Peyer's patch (tissue), 4 donors: ENCODE results near the gene MCEE. TPM values are rescaled to one million over a fixed set of nuclear protein-coding genes. Genes with fewer than 3 reads are reported as not detected.

ENCODE experiments used
- DNase-seq, 3 donors: peaks; one replicate each; pipeline ENCODE4 v3.0.0-alpha.2; 2017 to 2019
- H3K27ac ChIP-seq, 4 donors: fragments of 200-600 bp; sonication (generic); one replicate each; pipeline ENCODE4 v1.5.1; 2016 to 2019
- H3K27me3 ChIP-seq, 2 donors: fragments of 200-600 bp; sonication (generic); one replicate each; pipeline ENCODE4 v1.5.1; 2019
- H3K36me3 ChIP-seq, 3 donors: fragments of 200-600 bp; sonication (generic); one replicate each; pipeline ENCODE4 v1.5.1; 2016 to 2019
- H3K4me1 ChIP-seq, 4 donors: fragments of 200-600 bp; sonication (generic); one replicate each; pipeline ENCODE4 v1.5.1; 2016 to 2019
- H3K4me3 ChIP-seq, 4 donors: fragments of 200-600 bp; sonication (generic); 1 replicate in 3 of 4; 2 replicates in 1 of 4; pipeline ENCODE4 v1.5.1; 2016 to 2019; ENCODE audit warnings: mild to moderate bottlenecking in 1 of 4
- H3K9me3 ChIP-seq, 4 donors: fragments of 200-600 bp; sonication (generic); one replicate each; pipeline ENCODE4 v1.5.1; 2016 to 2019; ENCODE audit warnings: mild to moderate bottlenecking in 1 of 4
- CTCF ChIP-seq, 6 experiments: fragments of 450-650 bp in 4 of 6; fragments of 200-600 bp in 2 of 6; sonication (generic) in 1 of 6; IDR thresholded peaks; one replicate each; pipeline ENCODE4 v1.5.1; 2017 to 2019; ENCODE audit warnings: antibody characterized with exemption in 6 of 6, mild to moderate bottlenecking in 3 of 6, moderate library complexity in 1 of 6
- POLR2A ChIP-seq, 2 donors: fragments of 450-650 bp; IDR thresholded peaks; one replicate each; pipeline ENCODE4 v1.5.1; 2017; ENCODE audit warnings: antibody characterized with exemption in 2 of 2, mild to moderate bottlenecking in 2 of 2, moderate library complexity in 2 of 2
- small RNA-seq, 2 donors: library from RNA; depleted of rRNA; stranded (forward); fragments of <200 nt; gene quantifications; one replicate each; pipeline ENCODE3, GENCODE V24; 2016
- total RNA-seq, 4 donors: library from RNA; depleted of rRNA; stranded (reverse); fragments of >200 nt; gene quantifications; one replicate each; pipeline ENCODE4 v1.1.0, GENCODE V29; 2016

MCEE gene
- total RNA-seq, 4 donors from 2014 or later, result 14.0 to 31.5 (median 22.1) TPM

- H3K36me3 ChIP-seq, result no peaks in the 10 kb centered on the region
- TF ChIP-seq POLR2A (IDR thresholded peaks at IDR 0.05) (no peak), CTCF (IDR thresholded peaks at IDR 0.05) (no peak)
- no peaks in the 10 kb centered on the region for H3K27me3 ChIP-seq
- H3K9me3 ChIP-seq, result no peaks in the 10 kb centered on the region
- peaks cover 0 to 12% (median 8%) of the 10 kb centered on the region in 4 donors for H3K4me1 ChIP-seq
- H3K27ac ChIP-seq, result peak overlapping the region; percentile 50 to 87 (median 79)
- no peak overlapping the region for H3K4me3 ChIP-seq
- DNase-seq, result peak in 2 of 3 donors; percentile 36 to 59
These were observed 65.0 kb downstream of the MCEE start for GRCh38 chr2:71064754-71065621.

GRCh38 chr2:71064110-71064611 is 65.9 kb downstream of the MCEE start:
- H3K4me1 ChIP-seq, result peaks cover 0 to 12% (median 2%) of the 10 kb centered on the region in 4 donors
- no peaks in the 10 kb centered on the region for H3K27me3 ChIP-seq
- no peaks in the 10 kb centered on the region for H3K9me3 ChIP-seq
- peak overlapping the region; percentile 50 to 87 (median 79) for H3K27ac ChIP-seq
- no peak for DNase-seq
- TF ChIP-seq CTCF (IDR thresholded peaks at IDR 0.05), result no peak
- TF ChIP-seq POLR2A (IDR thresholded peaks at IDR 0.05), result no peak
- H3K4me3 ChIP-seq, result no peak overlapping the region
- no peaks in the 10 kb centered on the region for H3K36me3 ChIP-seq

- Histone ChIP-seq H3K27ac (peak overlapping the region in 3 of 4 donors; percentile 21 to 87 (median 82)), H3K4me1 (peaks cover 0 to 12% (median 2%) of the 10 kb centered on the region in 4 donors), H3K27me3 (no peaks in the 10 kb centered on the region), H3K9me3 (no peaks in the 10 kb centered on the region), H3K4me3 (no peak overlapping the region), H3K36me3 (no peaks in the 10 kb centered on the region)
- DNase-seq, result no peak
- TF ChIP-seq CTCF (IDR thresholded peaks at IDR 0.05) (no peak), POLR2A (IDR thresholded peaks at IDR 0.05) (no peak)
These were observed 66.8 kb downstream of the MCEE start for GRCh38 chr2:71063216-71063615.

- TF ChIP-seq CTCF (IDR thresholded peaks at IDR 0.05) (no peak), POLR2A (IDR thresholded peaks at IDR 0.05) (no peak)
- H3K27ac ChIP-seq, result no peak overlapping the region
These were observed 69.2 kb downstream of the MCEE start for GRCh38 chr2:71060871-71061270.

GRCh38 chr2:71060211-71060610 is 69.8 kb downstream of the MCEE start:
- DNase-seq, result no peak
- no peaks in the 10 kb centered on the region for H3K9me3 ChIP-seq
- no peak overlapping the region for H3K4me3 ChIP-seq
- H3K27ac ChIP-seq, result no peak overlapping the region
- H3K36me3 ChIP-seq, result no peaks in the 10 kb centered on the region
- H3K27me3 ChIP-seq, result no peaks in the 10 kb centered on the region
- peaks cover 0 to 7% (median 2%) of the 10 kb centered on the region in 4 donors for H3K4me1 ChIP-seq
- TF ChIP-seq CTCF (IDR thresholded peaks at IDR 0.05), result no peak

More at GRCh38 chr2:71060871-71061270, 69.2 kb downstream of the MCEE start:
- no peak for DNase-seq
- no peaks in the 10 kb centered on the region for H3K27me3 ChIP-seq
- no peaks in the 10 kb centered on the region for H3K36me3 ChIP-seq
- H3K4me3 ChIP-seq, result no peak overlapping the region
- no peaks in the 10 kb centered on the region for H3K9me3 ChIP-seq
- H3K4me1 ChIP-seq, result peaks cover 0 to 7% (median 2%) of the 10 kb centered on the region in 4 donors

Small RNA genes lying within 50 kb of the gene (small RNA-seq; reads per million reads assigned to genes)
- gene AC007881.1, result 0 reads per million in 2 donors

Other genes with a start within 250 kb of the MCEE start
- gene VAX2, start 229.7 kb downstream of the MCEE start, total RNA-seq, result not detected
- 1 to 10 TPM in 2 of 4 donors, not detected in 2; 1.3 to 5.8 TPM for gene ATP6V1B1, start 194.3 kb downstream of the MCEE start, total RNA-seq
- gene ANKRD53, start 151.6 kb downstream of the MCEE start, total RNA-seq, result 1 to 10 TPM in 1 of 4 donors, not detected in 3; 3.5 TPM
- gene TEX261, start 135.4 kb downstream of the MCEE start, total RNA-seq, result 10 to 100 TPM; 13.2 to 35.1 (median 30.3) TPM
- gene NAGK, start 61.6 kb downstream of the MCEE start, total RNA-seq, result 100 to 1,000 TPM in 1 of 4 donors, 10 to 100 TPM in 3; 33.1 to 182 (median 46.6) TPM
- 10 to 100 TPM; 16.3 to 37.1 (median 20.7) TPM for gene MPHOSPH10, start 405 bp upstream of the MCEE start, total RNA-seq
- gene PAIP2B, start 96.9 kb upstream of the MCEE start, total RNA-seq, result 10 to 100 TPM in 1 of 4 donors, 1 to 10 TPM in 3; 1.9 to 10.7 (median 2.2) TPM
- gene ZNF638, start 201.6 kb upstream of the MCEE start, total RNA-seq, result 100 to 1,000 TPM; 155 to 539 (median 174) TPM